IgD-negative memory B cell (primary cell): ENCODE results near the gene MYL3. TPM values are rescaled to one million over a fixed set of nuclear protein-coding genes. Genes with fewer than 3 reads are reported as not detected.
"Not testable (repeated sequence)": the region's sequence is repeated elsewhere in the genome, so short reads cannot be mapped to it uniquely, and the experiment has no call there.

ENCODE experiments used
- H3K27ac Mint-ChIP-seq, 3 donors: one replicate each; pipeline ENCODE4 v1.8.0; 2020 to 2022; ENCODE audit warnings: mild to moderate bottlenecking in 3 of 3, mixed read lengths in 3 of 3, moderate library complexity in 1 of 3
- H3K27me3 Mint-ChIP-seq: one replicate; pipeline ENCODE4 v1.8.0; 2021; ENCODE audit warnings: mixed read lengths
- H3K36me3 Mint-ChIP-seq: one replicate; pipeline ENCODE4 v1.8.0; 2020; ENCODE audit warnings: mild to moderate bottlenecking, mixed read lengths
- H3K4me1 Mint-ChIP-seq, 3 donors: one replicate each; pipeline ENCODE4 v1.8.0; 2020 to 2022; ENCODE audit warnings: mixed read lengths in 3 of 3, mild to moderate bottlenecking in 1 of 3
- H3K4me3 Mint-ChIP-seq, 4 donors: one replicate each; pipeline ENCODE4 v1.8.0; 2020 to 2022; ENCODE audit warnings: mild to moderate bottlenecking in 4 of 4, mixed read lengths in 4 of 4, moderate library complexity in 3 of 4
- H3K9me3 Mint-ChIP-seq, 3 donors: one replicate each; pipeline ENCODE4 v1.8.0; 2020 to 2021; ENCODE audit warnings: mixed read lengths in 3 of 3, mild to moderate bottlenecking in 1 of 3
- polyA plus RNA-seq: library from polyadenylated mRNA; unstranded; fragments of 300-500 nt; fragmentation: Illumina TruSeq; gene quantifications from one replicate; pipeline ENCODE4 v1.2.3, GENCODE V29; 2021

The MYL3 gene
- polyA plus RNA-seq, 1 donor from 2014 or later: not detected

GRCh38 chr3:46829699-46830208 lies 33.5 kb downstream of the MYL3 start:
- Mint-ChIP-seq H3K4me1 (no peaks in the 10 kb centered on the region), H3K36me3 (no peaks in the 10 kb centered on the region), H3K27me3 (peaks cover 2% of the 10 kb centered on the region), H3K9me3 (no peaks in the 10 kb centered on the region), H3K27ac (no peak overlapping the region), H3K4me3 (no peak overlapping the region)

GRCh38 chr3:46825450-46825849 lies 37.8 kb downstream of the MYL3 start:
- no peak overlapping the region for H3K27ac Mint-ChIP-seq
- peaks cover 2 to 18% (median 16%) of the 10 kb centered on the region in 3 donors for H3K9me3 Mint-ChIP-seq
- H3K4me3 Mint-ChIP-seq: no peak overlapping the region

GRCh38 chr3:46824211-46824970 lies 38.9 kb downstream of the MYL3 start:
- Mint-ChIP-seq H3K27ac (no peak overlapping the region), H3K9me3 (peaks cover 2 to 18% (median 16%) of the 10 kb centered on the region in 3 donors), H3K36me3 (peaks cover 3% of the 10 kb centered on the region), H3K4me1 (peaks cover 0 to 1% (median 0%) of the 10 kb centered on the region in 3 donors), H3K4me3 (no peak overlapping the region), H3K27me3 (peaks cover 2% of the 10 kb centered on the region)

More at GRCh38 chr3:46825450-46825849, 37.8 kb downstream of the MYL3 start:
- peaks cover 2% of the 10 kb centered on the region for H3K27me3 Mint-ChIP-seq
- no peaks in the 10 kb centered on the region for H3K4me1 Mint-ChIP-seq
- H3K36me3 Mint-ChIP-seq: peaks cover 3% of the 10 kb centered on the region

GRCh38 chr3:46823314-46823713 lies 39.9 kb downstream of the MYL3 start:
- not testable (repeated sequence) for H3K27ac Mint-ChIP-seq, H3K4me3 Mint-ChIP-seq, H3K36me3 Mint-ChIP-seq

GRCh38 chr3:46821553-46821952 lies 41.7 kb downstream of the MYL3 start:
- Mint-ChIP-seq H3K4me3 (no peak overlapping the region), H3K9me3 (peaks cover 2 to 18% (median 16%) of the 10 kb centered on the region in 3 donors), H3K27me3 (peaks cover 4% of the 10 kb centered on the region), H3K27ac (no peak overlapping the region), H3K36me3 (peaks cover 3% of the 10 kb centered on the region), H3K4me1 (peaks cover 2 to 9% (median 6%) of the 10 kb centered on the region in 3 donors)

More at GRCh38 chr3:46823314-46823713, 39.9 kb downstream of the MYL3 start:
- H3K9me3 Mint-ChIP-seq: peaks cover 2 to 18% (median 16%) of the 10 kb centered on the region in 3 donors
- not testable (repeated sequence) for H3K4me1 Mint-ChIP-seq, H3K27me3 Mint-ChIP-seq

- peaks cover 2 to 9% (median 6%) of the 10 kb centered on the region in 3 donors for H3K4me1 Mint-ChIP-seq
- peaks cover 3% of the 10 kb centered on the region for H3K36me3 Mint-ChIP-seq
- peaks cover 2 to 18% (median 16%) of the 10 kb centered on the region in 3 donors for H3K9me3 Mint-ChIP-seq
- H3K27me3 Mint-ChIP-seq: peaks cover 3% of the 10 kb centered on the region
- no peak overlapping the region for H3K4me3 Mint-ChIP-seq
- H3K27ac Mint-ChIP-seq: no peak overlapping the region
Measured at GRCh38 chr3:46820852-46821251, 42.4 kb downstream of the MYL3 start.

- Mint-ChIP-seq H3K27me3 (peaks cover 24% of the 10 kb centered on the region), H3K4me1 (peaks cover 5 to 8% (median 7%) of the 10 kb centered on the region in 3 donors), H3K9me3 (peaks cover 0 to 2% (median 0%) of the 10 kb centered on the region in 3 donors), H3K36me3 (peaks cover 2% of the 10 kb centered on the region), H3K4me3 (peak overlapping the region; percentile 2 to 92 (median 78)), H3K27ac (no peak overlapping the region)
Measured at GRCh38 chr3:46812237-46812791, 50.9 kb downstream of the MYL3 start.

GRCh38 chr3:46811615-46812236 lies 51.5 kb downstream of the MYL3 start:
- H3K9me3 Mint-ChIP-seq: peaks cover 0 to 2% (median 0%) of the 10 kb centered on the region in 3 donors
- peaks cover 5 to 8% (median 7%) of the 10 kb centered on the region in 3 donors for H3K4me1 Mint-ChIP-seq
- H3K27me3 Mint-ChIP-seq: peaks cover 24% of the 10 kb centered on the region
- peak overlapping the region in 3 of 4 donors; percentile 40 to 64 (median 55) for H3K4me3 Mint-ChIP-seq
- H3K36me3 Mint-ChIP-seq: peaks cover 2% of the 10 kb centered on the region
- H3K27ac Mint-ChIP-seq: no peak overlapping the region

GRCh38 chr3:46808766-46809165 lies 54.5 kb downstream of the MYL3 start:
- not testable (repeated sequence) for H3K9me3 Mint-ChIP-seq, H3K4me1 Mint-ChIP-seq, H3K36me3 Mint-ChIP-seq, H3K27ac Mint-ChIP-seq, H3K4me3 Mint-ChIP-seq
- peaks cover 19% of the 10 kb centered on the region for H3K27me3 Mint-ChIP-seq

Other genes starting within 250 kb of the MYL3 start
- 0.10 TPM for gene ALS2CL, start 169.8 kb downstream of the MYL3 start, polyA plus RNA-seq
- gene TMIE, start 162.1 kb downstream of the MYL3 start, polyA plus RNA-seq: not detected
- not detected for gene PRSS50, start 145.6 kb downstream of the MYL3 start, polyA plus RNA-seq
- gene PTH1R, start 14.3 kb upstream of the MYL3 start, polyA plus RNA-seq: not detected
- gene CCDC12, start 113.3 kb upstream of the MYL3 start, polyA plus RNA-seq: 151 TPM
- gene NBEAL2, start 116.2 kb upstream of the MYL3 start, polyA plus RNA-seq: 6.7 TPM